ENCODE measurements around the gene SLCO1B3. TPM values are rescaled to one million over a fixed set of nuclear protein-coding genes. Genes with fewer than 3 reads are reported as not detected.

Gene SLCO1B3
- total RNA-seq, 1 experiment from 2014 or later: not detected

Other genes with a start within 250 kb of the SLCO1B3 start
- 0.14 and 0.18 TPM in 2 replicates for gene SLCO1C1, start 115.4 kb upstream of the SLCO1B3 start, total RNA-seq (2014; rRNA removed; shearing (Covaris generic))